ENCODE data around the gene SASH1.

DNA sequence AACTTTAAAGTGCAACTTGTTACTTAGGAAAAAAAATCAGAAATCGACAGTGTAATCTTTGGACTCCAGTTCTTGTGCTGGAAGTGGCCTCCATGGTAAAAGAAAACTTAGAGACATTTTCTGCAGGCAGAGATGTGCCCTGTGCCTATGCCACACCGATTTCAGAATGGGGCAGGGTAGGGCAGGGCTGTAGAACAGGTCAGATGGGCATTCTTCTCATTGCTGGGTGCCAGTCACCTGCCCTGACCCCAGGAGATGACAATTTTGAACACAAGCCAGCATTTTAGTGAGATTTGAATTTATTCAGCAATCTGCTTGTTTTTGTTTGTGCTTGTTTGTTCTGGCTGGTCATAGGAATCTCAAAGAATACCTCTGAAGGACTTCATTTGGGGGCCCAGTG lies 63.3 kb downstream of the SASH1 start:
- TF ChIP-seq, protein P1, sequence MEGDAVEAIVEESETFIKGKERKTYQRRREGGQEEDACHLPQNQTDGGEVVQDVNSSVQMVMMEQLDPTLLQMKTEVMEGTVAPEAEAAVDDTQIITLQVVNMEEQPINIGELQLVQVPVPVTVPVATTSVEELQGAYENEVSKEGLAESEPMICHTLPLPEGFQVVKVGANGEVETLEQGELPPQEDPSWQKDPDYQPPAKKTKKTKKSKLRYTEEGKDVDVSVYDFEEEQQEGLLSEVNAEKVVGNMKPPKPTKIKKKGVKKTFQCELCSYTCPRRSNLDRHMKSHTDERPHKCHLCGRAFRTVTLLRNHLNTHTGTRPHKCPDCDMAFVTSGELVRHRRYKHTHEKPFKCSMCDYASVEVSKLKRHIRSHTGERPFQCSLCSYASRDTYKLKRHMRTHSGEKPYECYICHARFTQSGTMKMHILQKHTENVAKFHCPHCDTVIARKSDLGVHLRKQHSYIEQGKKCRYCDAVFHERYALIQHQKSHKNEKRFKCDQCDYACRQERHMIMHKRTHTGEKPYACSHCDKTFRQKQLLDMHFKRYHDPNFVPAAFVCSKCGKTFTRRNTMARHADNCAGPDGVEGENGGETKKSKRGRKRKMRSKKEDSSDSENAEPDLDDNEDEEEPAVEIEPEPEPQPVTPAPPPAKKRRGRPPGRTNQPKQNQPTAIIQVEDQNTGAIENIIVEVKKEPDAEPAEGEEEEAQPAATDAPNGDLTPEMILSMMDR (IDR thresholded peaks at IDR 0.05), result no peak
- no peak for TF ChIP-seq POLR2A (IDR thresholded peaks at IDR 0.05)
